Keratinocyte (primary cell): Measurements from ENCODE around the gene AJAP1. TPM values are rescaled to one million over a fixed set of nuclear protein-coding genes. Genes with fewer than 3 reads are reported as not detected.

ENCODE experiments used
- DNase-seq: peaks from one replicate; pipeline ENCODE4 v3.0.0-alpha.2; 2011; ENCODE audit warnings: low read depth, missing footprints, low spot score
- FAIRE-seq: peaks from 2 replicates; lab custom pipeline; 2011; peaks lifted over from hg19 to GRCh38; lab: Jason Lieb, UNC
- H2AFZ ChIP-seq: 2 replicates; pipeline ENCODE4 v1.6.0; 2012; ENCODE audit warnings: low read length, control low read depth, inconsistent platforms; ENCODE audit not compliant: control insufficient read depth
- H3K27ac ChIP-seq: 2 replicates; pipeline ENCODE4 v1.5.1; 2011; ENCODE audit warnings: low read length; ENCODE audit not compliant: control insufficient read depth, insufficient read depth
- H3K27me3 ChIP-seq: 3 replicates; pipeline ENCODE4 v1.6.0; 2011; ENCODE audit warnings: low read length; ENCODE audit not compliant: control insufficient read depth, insufficient read depth; ENCODE audit errors: extremely low read depth
- H3K36me3 ChIP-seq, 2 experiments: 2 replicates in 1 of 2; 3 replicates in 1 of 2; pipeline ENCODE4 v1.5.1; 2011; ENCODE audit warnings: low read length in 2 of 2, mild to moderate bottlenecking in 1 of 2; ENCODE audit not compliant: control insufficient read depth in 2 of 2, insufficient read depth in 2 of 2; ENCODE audit errors: extremely low read depth in 1 of 2
- H3K4me1 ChIP-seq: 3 replicates; pipeline ENCODE4 v1.5.1; 2011; ENCODE audit warnings: low read length; ENCODE audit not compliant: control insufficient read depth, insufficient read depth; ENCODE audit errors: extremely low read depth
- H3K4me2 ChIP-seq: 3 replicates; pipeline ENCODE4 v1.6.0; 2011; ENCODE audit warnings: low read depth, low read length; ENCODE audit not compliant: control insufficient read depth, insufficient read depth; ENCODE audit errors: extremely low read depth
- H3K4me3 ChIP-seq, 3 experiments: fragments of 200-600 bp in 1 of 3; sonication (generic) in 1 of 3; 2 replicates in 2 of 3; 3 replicates in 1 of 3; pipeline ENCODE4 v1.5.1; 2011 to 2016; ENCODE audit warnings: low read length in 3 of 3, mild to moderate bottlenecking in 3 of 3, control low read depth in 2 of 3, inconsistent platforms in 1 of 3, low read depth in 1 of 3, mixed read lengths in 1 of 3, mixed run types in 1 of 3, moderate library complexity in 1 of 3; ENCODE audit not compliant: control insufficient read depth in 2 of 3, insufficient read depth in 2 of 3; ENCODE audit errors: extremely low read depth in 1 of 3
- H3K79me2 ChIP-seq: 2 replicates; pipeline ENCODE4 v1.6.0; 2012; ENCODE audit warnings: low read length; ENCODE audit not compliant: control insufficient read depth, insufficient read depth
- H3K9ac ChIP-seq: 3 replicates; pipeline ENCODE4 v1.6.0; 2011; ENCODE audit warnings: low read length; ENCODE audit not compliant: control insufficient read depth, insufficient read depth; ENCODE audit errors: extremely low read depth
- H3K9me1 ChIP-seq: 3 replicates; pipeline ENCODE4 v1.6.0; 2011; ENCODE audit warnings: low read length; ENCODE audit not compliant: control insufficient read depth, insufficient read depth; ENCODE audit errors: extremely low read depth
- H3K9me3 ChIP-seq: 2 replicates; pipeline ENCODE4 v1.5.1; 2012; ENCODE audit warnings: low read depth, low read length; ENCODE audit not compliant: control insufficient read depth
- H4K20me1 ChIP-seq: 3 replicates; pipeline ENCODE4 v1.6.0; 2011; ENCODE audit warnings: low read length; ENCODE audit not compliant: control insufficient read depth, insufficient read depth; ENCODE audit errors: extremely low read depth
- CTCF ChIP-seq, 3 experiments: IDR thresholded peaks in 1 of 3; conservative IDR thresholded peaks in 1 of 3; optimal IDR thresholded peaks in 1 of 3; 2 replicates in 2 of 3; 3 replicates in 1 of 3; pipeline versions ENCODE3 to v1.5.1; 2011; ENCODE audit warnings: low read length in 3 of 3, mild to moderate bottlenecking in 3 of 3, moderate library complexity in 2 of 3, control low read depth in 1 of 3, inconsistent platforms in 1 of 3; ENCODE audit not compliant: insufficient read depth in 2 of 3; ENCODE audit errors: extremely low read depth in 1 of 3
- EZH2 ChIP-seq: IDR thresholded peaks from one replicate; pipeline ENCODE4 v1.6.1; 2012; ENCODE audit warnings: inconsistent platforms, mild to moderate bottlenecking, low read length, moderate library complexity
- dilution Hi-C: fragments of 300-500 bp; cut with MboI; formaldehyde crosslinking; loops from one replicate; pipeline ENCODE4 v1.7.0; 2020; ENCODE audit warnings: low sequenced_read_pairs; ENCODE audit not compliant: extremely low pct_ligation_motif_present
- polyA plus RNA-seq, 5 experiments: library from polyadenylated mRNA; depleted of rRNA in 3 of 5; stranded (reverse) in 3 of 5; stranded (forward) in 1 of 5; unstranded in 1 of 5; fragments of >200 nt; gene quantifications; 1 replicate in 1 of 5; 2 replicates in 3 of 5; 3 replicates in 1 of 5; pipeline versions ENCODE4 v1.2.1 to v1.2.3, GENCODE V29; 2011 to 2012; ENCODE audit warnings: missing spikeins in 2 of 5, low read depth in 1 of 5, low replicate concordance in 1 of 5

The AJAP1 gene
- polyA plus RNA-seq, 1 donor (not counting 4 experiments of a cell fraction or from before 2014, with no cell fraction given): 2.2 TPM

DNA sequence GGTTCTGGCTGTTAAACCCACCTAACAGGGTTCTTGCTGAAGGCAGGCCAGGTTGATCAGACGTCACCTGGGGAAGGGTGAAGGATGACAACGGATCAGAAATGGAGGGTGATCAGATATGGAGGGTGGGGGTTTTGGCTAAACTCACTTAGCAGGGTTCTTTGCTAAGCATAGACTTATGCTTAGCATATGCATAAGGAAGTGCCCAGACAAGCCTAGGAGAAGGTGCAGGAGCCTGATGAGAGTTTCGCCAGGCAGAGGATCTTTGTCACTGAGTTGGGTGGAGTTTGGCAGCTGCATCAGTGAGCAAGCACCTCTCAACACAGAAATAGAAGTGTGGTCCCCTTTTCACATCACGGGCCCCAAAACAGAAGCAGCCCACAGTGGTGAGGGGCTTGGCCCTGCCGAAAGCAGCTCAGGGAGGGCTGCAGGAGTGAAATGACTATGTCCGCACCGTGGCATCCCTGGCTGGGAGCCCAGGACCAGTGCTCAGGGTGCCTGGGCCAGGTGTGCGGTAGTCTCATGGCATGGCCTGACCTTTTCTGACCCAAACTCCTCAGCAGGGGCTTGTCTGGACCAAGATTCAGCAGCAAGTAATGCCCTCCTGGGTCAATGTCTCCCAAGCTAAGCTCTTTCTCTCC lies 101.6 kb downstream of the AJAP1 start:
- TF ChIP-seq CTCF (optimal IDR thresholded peaks at IDR 0.05 in 1 of 3, IDR thresholded peaks at IDR 0.05 in 1 of 3, conservative IDR thresholded peaks at IDR 0.05 in 1 of 3; ENCODE audit: extremely low read depth in 1 of 3, insufficient read depth in 2 of 3, low read length in 3 of 3): no peak
- no peak for TF ChIP-seq EZH2
- no peaks in the 10 kb centered on the region for H3K79me2 ChIP-seq
- H3K9ac ChIP-seq: no peak overlapping the region
- H2AFZ ChIP-seq: no peak overlapping the region
- DNase-seq (no peak), FAIRE-seq (peak; percentile 61)
- H3K4me3 ChIP-seq: no peak overlapping the region
- H3K9me1 ChIP-seq: no peaks in the 10 kb centered on the region
- H3K9me3 ChIP-seq: no peaks in the 10 kb centered on the region
- H3K4me1 ChIP-seq: peaks cover 15% of the 10 kb centered on the region
- H3K27ac ChIP-seq: peak overlapping the region; percentile 47
- no peaks in the 10 kb centered on the region for H4K20me1 ChIP-seq
- H3K4me2 ChIP-seq: peak overlapping the region; percentile 53
- H3K27me3 ChIP-seq: no peaks in the 10 kb centered on the region
- H3K36me3 ChIP-seq: peaks cover 5 to 8% of the 10 kb centered on the region in 2 experiments
- dilution Hi-C loops: no loop called here

GRCh38 chr1:4756851-4757580 lies 102.6 kb downstream of the AJAP1 start:
- H3K9me1 ChIP-seq: no peaks in the 10 kb centered on the region
- H3K27me3 ChIP-seq: no peaks in the 10 kb centered on the region
- H3K79me2 ChIP-seq: no peaks in the 10 kb centered on the region
- H3K9ac ChIP-seq: no peak overlapping the region
- H3K4me3 ChIP-seq: no peak overlapping the region
- peaks cover 15% of the 10 kb centered on the region for H3K4me1 ChIP-seq
- no peak overlapping the region for H2AFZ ChIP-seq
- H3K27ac ChIP-seq: no peak overlapping the region
- FAIRE-seq (no peak), DNase-seq (no peak)
- H4K20me1 ChIP-seq: no peaks in the 10 kb centered on the region
- H3K36me3 ChIP-seq: peaks cover 3 to 5% of the 10 kb centered on the region in 2 experiments
- H3K9me3 ChIP-seq: no peaks in the 10 kb centered on the region
- H3K4me2 ChIP-seq: no peak overlapping the region
- no peak for TF ChIP-seq EZH2
- TF ChIP-seq CTCF (optimal IDR thresholded peaks at IDR 0.05 in 1 of 3, IDR thresholded peaks at IDR 0.05 in 1 of 3, conservative IDR thresholded peaks at IDR 0.05 in 1 of 3; ENCODE audit: extremely low read depth in 1 of 3, insufficient read depth in 2 of 3, low read length in 3 of 3): no peak
- dilution Hi-C loops: no loop called here
